ENCODE results near the gene GREB1.

GREB1 gene

GRCh38 chr2:11589316-11589940 is 55.6 kb downstream of the GREB1 start:
- Histone ChIP-seq H3K9me3 (ENCODE audit: control insufficient read depth, insufficient read depth, low read depth, low read length) (no peaks in the 10 kb centered on the region), H3K27ac (ENCODE audit: extremely low read depth, low read depth, low read length) (no peak overlapping the region), H3K36me3 (ENCODE audit: control insufficient read depth in 2 of 2, insufficient read depth in 1 of 2, low read length in 2 of 2) (no peaks in the 10 kb centered on the region), H3K4me3 (ENCODE audit: low read depth, low read length) (no peak overlapping the region), H3K4me1 (ENCODE audit: control insufficient read depth, insufficient read depth, low read length) (no peaks in the 10 kb centered on the region)
- POLR2A ChIA-PET: no interaction called here
- CTCF ChIA-PET: interaction anchor here (0.7 to 1.6 kb wide), 5 partner anchors 9 to 457 kb away, joined by 3 to 9 read pairs (median 4); a partner anchor contains a TSS
- no peak for TF ChIP-seq ZNF660 (tag by site-specific recombination; IDR thresholded peaks at IDR 0.05)
- no peak for TF ChIP-seq ZEB2 (tag by site-specific recombination; IDR thresholded peaks at IDR 0.05)
- no peak for TF ChIP-seq IKZF3 (tag by site-specific recombination; IDR thresholded peaks at IDR 0.05)
- TF ChIP-seq ZNF704 (tag by site-specific recombination; IDR thresholded peaks at IDR 0.05): no peak
- no peak for TF ChIP-seq ZBTB21 (tag by site-specific recombination; IDR thresholded peaks at IDR 0.05)
- no peak for TF ChIP-seq ZFHX2 (tag by site-specific recombination; conservative IDR thresholded peaks at IDR 0.05)
- TF ChIP-seq ZNF211 (tag by site-specific recombination; IDR thresholded peaks at IDR 0.05; ENCODE audit: low read depth): no peak
- no peak for TF ChIP-seq ZNF510 (tag by site-specific recombination; IDR thresholded peaks at IDR 0.05; ENCODE audit: insufficient replicate concordance)
- no peak for TF ChIP-seq ZNF335 (tag by site-specific recombination; conservative IDR thresholded peaks at IDR 0.05)
- no peak for TF ChIP-seq ZNF549 (tag by site-specific recombination; IDR thresholded peaks at IDR 0.05)
- no peak for TF ChIP-seq HIC1 (tag by site-specific recombination; IDR thresholded peaks at IDR 0.05)
- no peak for TF ChIP-seq BCL11B (tag by site-specific recombination; IDR thresholded peaks at IDR 0.05; ENCODE audit: low read depth)
- TF ChIP-seq, protein P1, sequence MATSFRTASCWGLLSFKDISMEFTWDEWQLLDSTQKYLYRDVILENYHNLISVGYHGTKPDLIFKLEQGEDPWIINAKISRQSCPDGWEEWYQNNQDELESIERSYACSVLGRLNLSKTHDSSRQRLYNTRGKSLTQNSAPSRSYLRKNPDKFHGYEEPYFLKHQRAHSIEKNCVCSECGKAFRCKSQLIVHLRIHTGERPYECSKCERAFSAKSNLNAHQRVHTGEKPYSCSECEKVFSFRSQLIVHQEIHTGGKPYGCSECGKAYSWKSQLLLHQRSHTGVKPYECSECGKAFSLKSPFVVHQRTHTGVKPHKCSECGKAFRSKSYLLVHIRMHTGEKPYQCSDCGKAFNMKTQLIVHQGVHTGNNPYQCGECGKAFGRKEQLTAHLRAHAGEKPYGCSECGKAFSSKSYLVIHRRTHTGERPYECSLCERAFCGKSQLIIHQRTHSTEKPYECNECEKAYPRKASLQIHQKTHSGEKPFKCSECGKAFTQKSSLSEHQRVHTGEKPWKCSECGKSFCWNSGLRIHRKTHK (tag by site-specific recombination; IDR thresholded peaks at IDR 0.05): no peak
- TF ChIP-seq, protein P2, sequence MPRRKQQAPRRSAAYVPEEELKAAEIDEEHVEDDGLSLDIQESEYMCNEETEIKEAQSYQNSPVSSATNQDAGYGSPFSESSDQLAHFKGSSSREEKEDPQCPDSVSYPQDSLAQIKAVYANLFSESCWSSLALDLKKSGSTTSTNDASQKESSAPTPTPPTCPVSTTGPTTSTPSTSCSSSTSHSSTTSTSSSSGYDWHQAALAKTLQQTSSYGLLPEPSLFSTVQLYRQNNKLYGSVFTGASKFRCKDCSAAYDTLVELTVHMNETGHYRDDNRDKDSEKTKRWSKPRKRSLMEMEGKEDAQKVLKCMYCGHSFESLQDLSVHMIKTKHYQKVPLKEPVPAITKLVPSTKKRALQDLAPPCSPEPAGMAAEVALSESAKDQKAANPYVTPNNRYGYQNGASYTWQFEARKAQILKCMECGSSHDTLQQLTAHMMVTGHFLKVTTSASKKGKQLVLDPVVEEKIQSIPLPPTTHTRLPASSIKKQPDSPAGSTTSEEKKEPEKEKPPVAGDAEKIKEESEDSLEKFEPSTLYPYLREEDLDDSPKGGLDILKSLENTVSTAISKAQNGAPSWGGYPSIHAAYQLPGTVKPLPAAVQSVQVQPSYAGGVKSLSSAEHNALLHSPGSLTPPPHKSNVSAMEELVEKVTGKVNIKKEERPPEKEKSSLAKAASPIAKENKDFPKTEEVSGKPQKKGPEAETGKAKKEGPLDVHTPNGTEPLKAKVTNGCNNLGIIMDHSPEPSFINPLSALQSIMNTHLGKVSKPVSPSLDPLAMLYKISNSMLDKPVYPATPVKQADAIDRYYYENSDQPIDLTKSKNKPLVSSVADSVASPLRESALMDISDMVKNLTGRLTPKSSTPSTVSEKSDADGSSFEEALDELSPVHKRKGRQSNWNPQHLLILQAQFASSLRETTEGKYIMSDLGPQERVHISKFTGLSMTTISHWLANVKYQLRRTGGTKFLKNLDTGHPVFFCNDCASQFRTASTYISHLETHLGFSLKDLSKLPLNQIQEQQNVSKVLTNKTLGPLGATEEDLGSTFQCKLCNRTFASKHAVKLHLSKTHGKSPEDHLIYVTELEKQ (tag by site-specific recombination; IDR thresholded peaks at IDR 0.05; ENCODE audit: borderline replicate concordance): no peak
- TF ChIP-seq SALL2 (tag by site-specific recombination; IDR thresholded peaks at IDR 0.05; ENCODE audit: borderline replicate concordance): no peak
- TF ChIP-seq KLF8 (tag by site-specific recombination; IDR thresholded peaks at IDR 0.05): no peak
- TF ChIP-seq ZNF624 (tag by site-specific recombination; IDR thresholded peaks at IDR 0.05): no peak
- TF ChIP-seq, protein P3, sequence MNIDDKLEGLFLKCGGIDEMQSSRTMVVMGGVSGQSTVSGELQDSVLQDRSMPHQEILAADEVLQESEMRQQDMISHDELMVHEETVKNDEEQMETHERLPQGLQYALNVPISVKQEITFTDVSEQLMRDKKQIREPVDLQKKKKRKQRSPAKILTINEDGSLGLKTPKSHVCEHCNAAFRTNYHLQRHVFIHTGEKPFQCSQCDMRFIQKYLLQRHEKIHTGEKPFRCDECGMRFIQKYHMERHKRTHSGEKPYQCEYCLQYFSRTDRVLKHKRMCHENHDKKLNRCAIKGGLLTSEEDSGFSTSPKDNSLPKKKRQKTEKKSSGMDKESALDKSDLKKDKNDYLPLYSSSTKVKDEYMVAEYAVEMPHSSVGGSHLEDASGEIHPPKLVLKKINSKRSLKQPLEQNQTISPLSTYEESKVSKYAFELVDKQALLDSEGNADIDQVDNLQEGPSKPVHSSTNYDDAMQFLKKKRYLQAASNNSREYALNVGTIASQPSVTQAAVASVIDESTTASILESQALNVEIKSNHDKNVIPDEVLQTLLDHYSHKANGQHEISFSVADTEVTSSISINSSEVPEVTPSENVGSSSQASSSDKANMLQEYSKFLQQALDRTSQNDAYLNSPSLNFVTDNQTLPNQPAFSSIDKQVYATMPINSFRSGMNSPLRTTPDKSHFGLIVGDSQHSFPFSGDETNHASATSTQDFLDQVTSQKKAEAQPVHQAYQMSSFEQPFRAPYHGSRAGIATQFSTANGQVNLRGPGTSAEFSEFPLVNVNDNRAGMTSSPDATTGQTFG (tag by site-specific recombination; IDR thresholded peaks at IDR 0.05; ENCODE audit: borderline replicate concordance): no peak
- TF ChIP-seq ZNF843 (tag by site-specific recombination; IDR thresholded peaks at IDR 0.05): no peak
